GM13976 (cell line): ENCODE results near the gene ZNG1B.
A peak's percentile ranks its signal among the peaks of the same experiment; 100 is the strongest.
"Not testable (repeated sequence)": the region's sequence is repeated elsewhere in the genome, so short reads cannot be mapped to it uniquely, and the experiment has no call there.

Source experiments
- DNase-seq: peaks from one replicate; pipeline ENCODE4 v3.0.0; 2012; ENCODE audit warnings: low spot score
- in situ Hi-C: fragments of 300-500 bp; cut with MboI; formaldehyde crosslinking; loops from one replicate; pipeline ENCODE4 v1.12.0; 2022; ENCODE audit warnings: low sequenced_read_pairs, mixed read lengths, inconsistent platforms; ENCODE audit not compliant: unreplicated experiment

ZNG1B gene

DNA sequence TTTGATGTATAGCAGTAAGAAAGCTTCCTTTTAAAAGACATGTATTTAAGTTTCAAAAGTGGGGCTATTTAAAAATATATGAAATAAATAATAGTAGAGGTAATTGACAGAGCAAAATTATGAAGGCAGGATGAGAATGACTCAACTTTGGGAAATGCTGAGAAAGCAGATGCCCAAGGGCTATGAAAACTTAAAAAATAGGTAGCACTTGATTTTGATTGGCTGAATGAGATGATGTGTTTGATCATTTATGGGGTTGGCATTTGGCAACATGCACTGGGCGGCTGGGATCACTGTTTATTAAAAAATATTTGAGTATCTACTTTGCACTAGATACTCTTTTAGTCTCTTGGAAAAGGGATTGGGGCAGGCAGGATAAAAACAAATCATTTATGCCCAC, 87.5 kb downstream of the ZNG1B start:
- DNase-seq, in situ Hi-C loops: not testable (repeated sequence)

DNA sequence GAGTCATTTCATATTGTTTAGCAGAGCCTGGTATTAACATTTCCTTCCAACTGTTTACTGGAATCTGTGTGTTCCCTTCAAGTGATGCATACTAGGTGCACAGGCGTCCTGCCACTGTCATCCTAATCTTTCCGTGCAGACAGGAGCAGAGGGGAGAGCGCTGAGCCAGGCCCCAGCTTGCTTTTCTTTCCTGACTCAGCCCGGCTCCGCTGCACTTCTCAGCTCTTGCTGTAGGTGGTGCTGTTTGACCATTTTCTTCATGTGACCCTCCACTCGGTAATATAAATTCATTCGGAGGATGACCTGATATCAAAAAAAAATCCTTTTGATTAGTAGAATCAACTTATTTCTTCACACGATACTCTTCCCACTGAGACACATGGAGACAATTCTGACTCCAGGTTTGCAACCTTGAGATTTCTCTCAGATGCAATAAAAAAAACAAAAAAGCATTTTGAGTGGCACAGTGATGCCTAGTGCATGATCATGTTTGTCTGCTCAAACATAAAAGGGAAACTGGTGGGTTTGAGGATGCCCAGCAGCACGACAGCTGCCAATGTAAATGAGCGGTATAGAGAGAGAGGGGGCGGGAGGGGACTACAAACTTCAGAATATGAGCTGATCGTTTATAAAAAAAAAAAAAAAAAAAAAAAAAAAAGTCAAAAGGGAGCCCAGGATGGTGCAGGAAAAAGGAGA, 90.0 kb downstream of the ZNG1B start:
- in situ Hi-C loops, DNase-seq: not testable (repeated sequence)

DNA sequence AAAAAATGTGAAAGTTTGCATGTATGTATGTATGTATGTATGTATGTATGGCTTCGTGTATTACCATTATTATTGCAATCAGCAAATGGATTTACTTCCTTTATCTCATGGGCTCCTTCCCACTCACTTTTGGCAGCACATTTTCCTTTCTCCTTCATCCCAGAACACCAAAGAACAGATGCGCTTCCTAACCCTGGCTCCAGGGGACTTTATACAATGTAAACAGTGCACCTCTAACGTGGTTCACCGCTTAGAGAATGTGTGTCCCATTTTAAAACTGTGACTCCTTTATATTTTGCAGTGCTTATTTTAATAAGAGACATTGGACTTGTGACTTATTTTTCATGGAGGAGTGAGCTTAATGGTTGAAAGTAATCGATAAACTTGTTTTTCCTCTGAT, 90.6 kb downstream of the ZNG1B start:
- in situ Hi-C loops: not testable (repeated sequence)

GRCh38 chr2:113528904-113529303, 91.4 kb downstream of the ZNG1B start:
- in situ Hi-C loops, DNase-seq: not testable (repeated sequence)

More for the DNA sequence above, 90.6 kb downstream of the ZNG1B start:
- DNase-seq: not testable (repeated sequence)

DNA sequence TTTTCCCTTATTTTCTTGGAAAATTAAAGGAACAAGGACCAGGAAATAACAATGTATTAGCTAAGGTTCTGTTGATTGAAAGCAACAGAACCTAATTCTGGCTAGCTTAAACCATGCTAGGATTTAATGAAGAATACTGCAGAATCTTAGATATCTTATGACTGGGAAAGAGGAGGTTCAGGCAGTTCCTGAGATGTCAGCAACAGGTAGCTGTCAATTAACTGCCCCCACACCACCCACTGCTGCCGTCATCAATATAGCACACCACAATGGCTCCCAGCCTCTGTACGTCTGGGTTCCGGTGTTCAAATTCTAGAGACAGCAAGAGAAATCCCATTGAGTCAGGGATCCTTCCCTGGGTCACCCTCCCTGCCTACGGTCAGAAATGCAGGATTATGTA, 95.5 kb downstream of the ZNG1B start:
- in situ Hi-C loops, DNase-seq: not testable (repeated sequence)

- DNase-seq, in situ Hi-C loops: not testable (repeated sequence)
These were observed 99.1 kb downstream of the ZNG1B start for GRCh38 chr2:113536573-113536972.

- in situ Hi-C loops, DNase-seq: not testable (repeated sequence)
These were observed 103.3 kb downstream of the ZNG1B start for GRCh38 chr2:113540834-113541203.

GRCh38 chr2:113541204-113541975, 103.9 kb downstream of the ZNG1B start:
- in situ Hi-C loops: not testable (repeated sequence)

DNA sequence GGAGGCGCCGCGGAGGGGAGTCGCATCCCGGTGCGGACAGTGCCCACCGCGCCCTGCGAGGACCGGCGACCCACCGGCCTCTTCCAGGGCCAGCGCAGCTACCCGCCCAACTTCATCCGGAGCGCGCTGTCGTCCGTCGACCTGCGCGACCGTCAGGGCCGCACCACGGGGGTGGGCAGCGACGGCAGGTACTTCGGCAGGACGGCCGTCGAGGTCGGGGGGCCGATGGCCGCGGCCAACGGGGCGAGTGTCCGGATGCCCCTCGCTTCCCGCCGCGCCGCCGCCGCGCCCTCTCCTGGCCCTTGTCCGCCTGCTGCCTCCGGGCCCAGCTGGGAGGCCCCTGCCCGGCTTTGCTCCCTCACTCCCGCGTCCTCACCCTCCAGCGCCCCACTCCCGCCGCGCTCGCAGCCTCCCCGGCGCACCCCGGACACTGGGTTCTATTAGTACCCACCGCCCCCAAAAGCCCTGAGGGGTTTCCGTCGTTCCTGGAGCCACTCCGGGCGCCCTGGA, 104.5 kb downstream of the ZNG1B start:
- in situ Hi-C loops, DNase-seq: not testable (repeated sequence)

More at GRCh38 chr2:113541204-113541975, 103.9 kb downstream of the ZNG1B start:
- DNase-seq: peak; percentile 11

DNA sequence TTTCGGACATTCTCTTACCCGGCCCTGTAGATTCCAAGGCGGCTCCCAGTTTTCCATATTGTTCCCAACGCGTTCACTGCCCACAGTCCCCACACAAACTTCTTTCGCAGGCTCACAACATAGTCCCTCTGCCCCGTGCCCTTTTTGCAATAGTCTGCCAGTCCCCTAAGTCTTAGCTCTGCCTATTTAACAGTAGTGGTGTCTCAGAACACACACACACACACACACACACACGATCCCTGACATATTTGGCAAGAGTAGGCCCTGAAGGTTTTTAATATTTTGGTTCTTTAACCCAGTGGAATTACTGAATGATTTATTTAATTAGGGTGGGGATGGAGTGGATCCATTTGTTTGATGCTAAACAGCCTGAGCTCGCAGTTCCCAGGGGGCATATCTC, 105.0 kb downstream of the ZNG1B start:
- in situ Hi-C loops, DNase-seq: not testable (repeated sequence)
